ES-I3 (cell line): ENCODE measurements around the gene SPRN.

ENCODE experiments used
- H3K36me3 ChIP-seq: 2 replicates; pipeline ENCODE4 v1.6.1; 2013; ENCODE audit warnings: mild to moderate bottlenecking, low read length, control low read depth, moderate library complexity; ENCODE audit not compliant: insufficient read depth
- H3K4me1 ChIP-seq: 2 replicates; pipeline ENCODE4 v1.6.1; 2013; ENCODE audit warnings: mild to moderate bottlenecking, control low read depth, low read length; ENCODE audit not compliant: insufficient read depth
- H3K9ac ChIP-seq: 2 replicates; pipeline ENCODE4 v1.6.1; 2013; ENCODE audit warnings: low read depth, mild to moderate bottlenecking, low read length, moderate library complexity
- H3K9me3 ChIP-seq: 2 replicates; pipeline ENCODE4 v1.6.1; 2013; ENCODE audit warnings: mild to moderate bottlenecking, low read length, moderate library complexity; ENCODE audit not compliant: control insufficient read depth, insufficient read depth

The SPRN gene

GRCh38 chr10:133460208-133460769 is 35.9 kb upstream of the SPRN start:
- Histone ChIP-seq H3K9ac (no peak overlapping the region), H3K36me3 (no peaks in the 10 kb centered on the region), H3K9me3 (no peaks in the 10 kb centered on the region)

GRCh38 chr10:133459454-133460207 is 35.2 kb upstream of the SPRN start:
- no peak overlapping the region for H3K9ac ChIP-seq
- H3K9me3 ChIP-seq, result no peaks in the 10 kb centered on the region
- no peaks in the 10 kb centered on the region for H3K36me3 ChIP-seq
- no peaks in the 10 kb centered on the region for H3K4me1 ChIP-seq

More at GRCh38 chr10:133460208-133460769, 35.9 kb upstream of the SPRN start:
- H3K4me1 ChIP-seq, result no peaks in the 10 kb centered on the region

GRCh38 chr10:133458710-133459453 is 34.5 kb upstream of the SPRN start:
- Histone ChIP-seq H3K36me3 (no peaks in the 10 kb centered on the region), H3K9me3 (no peaks in the 10 kb centered on the region)

GRCh38 chr10:133458021-133458709 is 33.7 kb upstream of the SPRN start:
- H3K4me1 ChIP-seq, result no peaks in the 10 kb centered on the region
- H3K36me3 ChIP-seq, result no peaks in the 10 kb centered on the region
- no peak overlapping the region for H3K9ac ChIP-seq
- no peaks in the 10 kb centered on the region for H3K9me3 ChIP-seq

More at GRCh38 chr10:133458710-133459453, 34.5 kb upstream of the SPRN start:
- Histone ChIP-seq H3K9ac (no peak overlapping the region), H3K4me1 (no peaks in the 10 kb centered on the region)

- Histone ChIP-seq H3K36me3 (no peaks in the 10 kb centered on the region), H3K9me3 (no peaks in the 10 kb centered on the region), H3K9ac (no peak overlapping the region), H3K4me1 (no peaks in the 10 kb centered on the region)
These were observed 32.8 kb upstream of the SPRN start for GRCh38 chr10:133457100-133457841.

GRCh38 chr10:133456041-133456951 is 31.9 kb upstream of the SPRN start:
- no peaks in the 10 kb centered on the region for H3K4me1 ChIP-seq
- H3K9ac ChIP-seq, result no peak overlapping the region
- H3K9me3 ChIP-seq, result no peaks in the 10 kb centered on the region
- H3K36me3 ChIP-seq, result no peaks in the 10 kb centered on the region

- Histone ChIP-seq H3K9ac (no peak overlapping the region), H3K4me1 (no peaks in the 10 kb centered on the region), H3K36me3 (no peaks in the 10 kb centered on the region), H3K9me3 (no peaks in the 10 kb centered on the region)
These were observed 31.2 kb upstream of the SPRN start for GRCh38 chr10:133455611-133456031.

GRCh38 chr10:133455196-133455595 is 30.8 kb upstream of the SPRN start:
- Histone ChIP-seq H3K9me3 (no peaks in the 10 kb centered on the region), H3K9ac (no peak overlapping the region), H3K36me3 (no peaks in the 10 kb centered on the region), H3K4me1 (no peaks in the 10 kb centered on the region)

- Histone ChIP-seq H3K9me3 (0 out of 2 replicates have a peak, but pooled peaks cover under 1% of the 10 kb centered on the region), H3K4me1 (no peaks in the 10 kb centered on the region), H3K36me3 (no peaks in the 10 kb centered on the region), H3K9ac (no peak overlapping the region)
These were observed 29.9 kb upstream of the SPRN start for GRCh38 chr10:133454204-133454893.

GRCh38 chr10:133453516-133454203 is 29.2 kb upstream of the SPRN start, which contains the start of gene SCART1:
Gene SCART1 (plus strand): TSS chr10:133453945. CDS start chr10:133453998, 53 bp downstream.
- Histone ChIP-seq H3K9ac (no peak within 1 kb of the TSS), H3K9me3 (peaks cover 5% of the 10 kb centered on the region; the same call in 1 of the 2 replicates), H3K36me3 (no peaks in the 10 kb centered on the region), H3K4me1 (no peaks in the 10 kb centered on the region)

- Histone ChIP-seq H3K9ac (no peak overlapping the region), H3K9me3 (peaks cover 5% of the 10 kb centered on the region; the same call in 1 of the 2 replicates), H3K36me3 (no peaks in the 10 kb centered on the region), H3K4me1 (no peaks in the 10 kb centered on the region)
These were observed 28.0 kb upstream of the SPRN start for GRCh38 chr10:133452453-133452852.

- no peaks in the 10 kb centered on the region for H3K4me1 ChIP-seq
- H3K9ac ChIP-seq, result no peak overlapping the region
- H3K36me3 ChIP-seq, result no peaks in the 10 kb centered on the region
- H3K9me3 ChIP-seq, result peaks cover 5% of the 10 kb centered on the region; the same call in 1 of the 2 replicates
These were observed 26.9 kb upstream of the SPRN start for GRCh38 chr10:133451346-133451745.
